Forelimb muscle (tissue), 1 donor: Measurements from ENCODE around the gene RGPD5. TPM values are rescaled to one million over a fixed set of nuclear protein-coding genes. Genes with fewer than 3 reads are reported as not detected.
"Not testable (repeated sequence)": the region's sequence is repeated elsewhere in the genome, so short reads cannot be mapped to it uniquely, and the experiment has no call there.

Source experiments
- DNase-seq: peaks from one replicate; pipeline ENCODE4 v3.0.0-alpha.2; 2013; ENCODE audit warnings: low read depth
- polyA plus RNA-seq: library from polyadenylated mRNA; unstranded; fragments of 120-200 nt; gene quantifications from one replicate; pipeline ENCODE4 v1.2.1, GENCODE V29; 2013; ENCODE audit not compliant: insufficient read length

The RGPD5 gene
- 33.5 TPM for polyA plus RNA-seq

GRCh38 chr2:109794074-109794737, at the start of gene RGPD5:
RGPD5 (plus strand) TSS chr2:109794305; CDS start chr2:109794466, 161 bp downstream.
- not testable (repeated sequence) for DNase-seq

- DNase-seq: not testable (repeated sequence)
Measured at GRCh38 chr2:109751572-109751971, 42.5 kb upstream of the RGPD5 start.

DNA sequence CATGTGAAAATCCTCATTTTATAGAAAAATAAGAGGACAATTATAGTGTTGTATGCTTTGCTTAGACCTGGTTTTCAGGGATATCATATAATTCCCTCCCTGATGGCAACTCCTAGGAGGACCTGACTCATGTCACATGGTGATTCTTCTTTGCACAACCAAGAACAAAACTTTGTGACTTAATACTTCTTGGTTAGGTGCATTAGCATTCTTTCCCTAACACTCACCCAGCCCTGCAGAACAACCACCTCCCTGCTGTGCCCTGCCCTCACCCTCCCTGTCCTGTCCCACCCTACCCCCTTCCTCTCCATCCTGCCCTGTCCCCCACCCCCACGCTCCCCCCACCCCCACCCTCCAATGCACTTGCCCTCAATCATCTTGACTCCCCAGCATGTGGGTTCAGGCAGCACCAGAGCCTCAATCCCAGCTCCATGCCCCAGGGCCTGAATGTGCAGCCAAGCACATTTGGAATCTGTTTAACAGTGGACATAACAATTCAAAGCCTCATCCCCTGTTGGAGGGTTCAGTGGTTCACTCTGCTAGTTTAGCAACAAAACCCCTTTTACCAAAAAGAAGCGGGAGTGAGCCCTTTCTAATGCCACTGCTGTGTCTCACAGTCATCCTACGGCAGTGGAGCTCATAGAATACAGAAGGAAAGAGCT, 36.8 kb upstream of the RGPD5 start:
- DNase-seq: not testable (repeated sequence)

DNA sequence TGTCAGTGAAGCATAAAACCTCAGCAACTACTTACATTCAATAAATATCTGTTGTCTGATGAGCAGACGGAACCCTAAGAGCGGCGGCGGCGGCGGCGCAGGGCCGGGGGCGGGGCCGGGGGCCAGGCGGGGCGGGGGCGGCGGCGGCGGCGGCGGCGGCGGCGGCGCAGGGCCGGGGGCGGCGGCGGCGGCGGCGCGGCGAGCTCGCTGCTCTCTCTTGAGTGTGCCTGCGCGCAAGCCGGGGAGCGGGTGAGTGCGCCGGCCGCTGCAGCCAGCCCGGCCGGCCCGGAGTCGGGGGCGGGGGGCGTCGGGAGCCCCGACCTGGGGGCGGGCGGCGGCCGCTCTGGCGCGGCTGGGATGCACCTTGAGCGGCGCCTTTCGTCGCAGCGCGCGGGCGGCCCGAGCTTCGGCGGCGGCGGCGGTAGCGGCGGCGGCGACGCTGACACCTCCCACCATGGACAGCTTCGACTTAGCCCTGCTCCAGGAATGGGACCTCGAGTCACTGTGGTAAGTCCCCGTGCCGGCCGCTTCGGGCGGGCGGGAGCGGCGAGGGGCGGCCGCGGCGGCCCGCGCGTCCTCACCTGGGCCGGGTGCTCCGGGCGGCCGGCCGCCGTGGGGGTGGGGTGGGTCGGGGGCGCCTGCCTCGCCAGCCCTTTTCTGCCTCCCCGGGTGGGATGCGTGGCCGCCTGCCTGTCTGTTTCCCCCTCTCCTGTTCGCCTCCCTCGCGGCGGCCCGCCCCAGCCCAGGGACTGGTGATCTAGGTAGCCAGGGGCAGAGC, 33.7 kb upstream of the RGPD5 start:
- DNase-seq: not testable (repeated sequence)

GRCh38 chr2:109761043-109761454, 33.1 kb upstream of the RGPD5 start:
- not testable (repeated sequence) for DNase-seq

GRCh38 chr2:109761976-109762375, 32.1 kb upstream of the RGPD5 start:
- not testable (repeated sequence) for DNase-seq

GRCh38 chr2:109766074-109766473, 28.0 kb upstream of the RGPD5 start:
- DNase-seq: not testable (repeated sequence)

GRCh38 chr2:109766886-109767578, 27.1 kb upstream of the RGPD5 start:
- DNase-seq: not testable (repeated sequence)

DNA sequence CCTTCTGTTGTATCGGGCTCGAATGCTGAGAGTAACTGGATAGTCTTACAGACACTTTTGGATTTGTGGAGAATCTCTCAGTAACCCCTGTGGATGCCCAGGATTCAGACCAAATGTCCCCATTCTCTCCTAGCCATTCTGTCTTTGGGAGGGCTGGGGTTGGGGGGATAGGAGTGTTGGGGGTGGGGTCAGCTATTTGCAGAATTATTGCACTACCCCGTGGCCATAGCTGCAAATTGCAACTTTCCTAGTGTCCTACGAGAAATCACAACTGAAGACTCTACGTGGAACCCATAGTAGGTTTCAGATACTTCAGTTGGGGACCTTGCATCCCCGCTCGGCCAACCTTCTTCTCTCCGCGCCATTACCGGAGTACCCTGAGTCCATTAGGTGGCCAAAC, 25.2 kb upstream of the RGPD5 start:
- not testable (repeated sequence) for DNase-seq

- DNase-seq: not testable (repeated sequence)
Measured at GRCh38 chr2:109779118-109779517, 15.0 kb upstream of the RGPD5 start.

GRCh38 chr2:109781147-109781816, 12.8 kb upstream of the RGPD5 start:
- DNase-seq: not testable (repeated sequence)

GRCh38 chr2:109782446-109782993, 11.6 kb upstream of the RGPD5 start:
- DNase-seq: not testable (repeated sequence)

DNA sequence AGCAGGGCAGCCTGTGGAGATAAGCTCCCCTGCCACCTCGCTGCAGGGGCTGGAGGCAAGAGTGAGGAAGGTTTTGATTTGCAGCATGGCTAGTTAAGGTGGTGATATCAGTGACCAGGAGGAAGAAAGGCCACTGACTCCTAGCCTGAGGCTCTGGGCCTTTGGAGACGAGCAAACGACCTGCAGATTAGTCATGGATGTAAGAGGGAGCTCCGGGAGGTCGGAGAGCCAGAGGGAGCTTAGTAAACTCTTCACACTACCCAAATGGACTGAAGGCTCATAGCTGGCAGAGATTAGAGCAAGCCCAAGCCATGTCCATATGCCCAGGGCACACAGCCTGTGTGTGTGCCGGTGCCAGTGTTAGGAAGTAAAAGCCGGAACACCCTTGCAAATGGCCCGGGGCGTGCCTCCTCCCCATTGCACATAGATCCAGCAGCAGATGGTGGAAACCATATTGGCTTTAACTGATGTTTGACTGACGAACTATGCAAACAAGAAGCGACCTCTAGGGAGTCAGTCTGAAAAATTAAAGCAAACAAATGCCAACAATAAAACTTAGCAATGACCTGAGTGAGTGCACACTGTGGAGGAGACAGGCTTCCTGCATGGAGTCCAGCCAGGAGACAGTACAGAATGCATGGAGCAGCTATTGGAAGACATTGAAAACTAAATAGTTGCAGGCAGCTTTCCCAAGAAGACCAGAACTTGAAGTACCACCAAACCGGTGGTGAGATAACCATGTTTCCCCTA, 2.4 kb upstream of the RGPD5 start:
- DNase-seq: not testable (repeated sequence)

- DNase-seq: not testable (repeated sequence)
Measured at GRCh38 chr2:109792659-109793058, 1.4 kb upstream of the RGPD5 start.

DNA sequence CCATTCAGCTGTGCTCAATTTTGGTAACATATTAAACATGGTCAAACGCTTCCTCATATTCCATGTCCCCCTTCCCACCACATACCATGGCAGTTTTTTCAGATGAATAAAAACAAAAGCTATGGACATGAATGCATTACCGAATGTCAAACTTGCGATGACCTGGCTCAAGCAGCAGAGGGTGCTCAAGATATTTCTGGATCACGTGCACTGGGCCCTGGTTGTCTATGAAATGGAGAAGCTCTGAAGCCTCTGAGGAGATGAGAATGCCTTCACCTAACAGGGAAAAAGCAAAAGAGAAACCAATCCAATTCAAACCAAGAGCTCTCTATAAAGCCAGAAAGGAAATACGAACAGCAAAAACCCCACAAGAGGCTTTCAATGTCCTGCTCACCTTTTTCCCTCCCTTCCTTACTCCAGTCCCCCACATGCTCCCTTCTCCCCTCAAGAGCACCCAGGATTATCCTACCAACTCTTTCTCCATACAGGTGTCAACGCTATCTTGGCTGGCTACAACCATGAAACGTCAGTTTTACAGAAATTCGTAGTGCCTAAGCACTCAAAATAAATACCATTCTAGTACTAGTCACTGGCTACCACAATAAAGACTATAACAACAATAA, 77.1 kb downstream of the RGPD5 start:
- DNase-seq: not testable (repeated sequence)

DNA sequence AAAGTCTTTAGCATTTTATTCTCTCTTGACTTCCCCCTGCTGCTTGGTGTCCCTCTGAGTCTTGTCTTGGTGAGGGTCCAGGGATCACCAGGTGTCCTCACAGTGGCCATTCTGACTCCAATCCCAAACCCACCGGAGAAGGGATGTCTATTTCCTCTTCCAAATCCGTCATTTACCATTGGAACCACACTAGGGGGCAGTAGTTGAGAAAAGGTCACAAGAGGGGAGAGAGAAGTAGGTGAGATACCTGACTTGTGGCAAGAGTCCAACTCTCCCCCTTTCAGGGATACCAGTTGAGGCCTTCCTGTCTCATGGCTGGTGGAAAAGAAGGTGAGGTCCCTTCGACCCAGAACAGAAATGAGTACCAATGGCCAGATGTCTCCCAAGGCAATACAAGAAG, 82.5 kb downstream of the RGPD5 start:
- not testable (repeated sequence) for DNase-seq

GRCh38 chr2:109882112-109882511, 88.0 kb downstream of the RGPD5 start:
- not testable (repeated sequence) for DNase-seq

DNA sequence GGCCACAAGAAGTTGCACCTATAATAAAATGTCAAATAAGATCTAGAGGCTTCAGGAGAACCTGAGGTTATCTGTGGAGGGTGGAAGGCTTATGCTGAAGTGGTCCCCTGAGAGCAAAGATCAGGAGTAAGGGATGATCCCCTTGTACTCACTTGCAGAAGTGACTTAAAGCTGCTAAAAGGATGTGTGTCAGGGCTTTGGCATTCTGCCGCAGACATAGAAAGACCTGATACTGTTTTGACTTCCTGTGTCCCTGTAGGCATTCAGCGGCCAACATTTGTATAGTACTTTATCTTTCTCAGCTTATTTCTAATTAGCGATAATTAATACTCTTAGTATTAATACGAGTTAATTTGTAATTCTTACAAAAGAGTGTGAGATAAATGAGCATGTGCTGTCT, 94.3 kb downstream of the RGPD5 start:
- DNase-seq: not testable (repeated sequence)

DNA sequence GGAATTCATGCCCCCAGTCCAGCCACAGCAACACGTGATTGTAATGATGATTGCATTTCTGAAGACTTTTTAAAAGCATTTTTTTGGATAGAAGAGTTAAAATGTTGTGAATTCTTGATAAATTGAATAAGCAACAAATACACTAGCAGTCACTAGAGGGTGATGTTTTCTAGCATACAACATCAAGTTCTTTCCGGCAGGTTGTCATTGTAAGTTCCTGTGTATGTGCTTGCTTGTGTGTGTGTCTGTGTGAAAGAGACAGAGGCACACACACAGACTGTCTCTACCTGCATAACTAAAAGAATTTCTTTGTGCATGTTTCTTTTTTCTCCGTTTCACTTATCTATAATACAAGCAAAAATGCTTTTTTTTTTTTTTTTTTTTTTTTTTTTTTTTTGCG, 95.8 kb downstream of the RGPD5 start:
- not testable (repeated sequence) for DNase-seq

DNA sequence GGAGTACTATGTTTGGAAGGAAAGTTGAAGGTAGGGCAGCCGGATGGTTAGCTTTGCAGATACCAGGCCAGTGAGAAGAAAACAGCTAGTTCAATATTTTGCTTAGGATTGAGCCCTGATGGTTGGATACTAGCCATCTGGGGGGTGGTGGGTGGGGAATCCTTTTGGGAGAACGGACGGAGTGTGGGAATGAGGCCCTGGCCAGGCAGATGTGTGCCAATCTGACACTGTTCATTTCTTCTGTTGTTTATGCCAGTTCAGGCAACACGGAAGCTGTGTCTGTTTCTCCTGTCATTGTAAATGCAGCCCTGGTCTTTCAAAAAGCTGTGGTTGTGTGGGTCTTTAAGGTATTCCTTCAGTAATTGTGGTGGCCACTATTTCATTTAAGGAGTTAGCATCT, 96.9 kb downstream of the RGPD5 start:
- DNase-seq: not testable (repeated sequence)
